DND-41 (cell line): ENCODE measurements around the gene KRCC1.

ENCODE experiments used
- ATAC-seq: fragments of 200-7000 bp; cut with Tn5 transposase; 3 replicates; pipeline ENCODE4 v1.9.1; 2021; ENCODE audit warnings: low read depth; ENCODE audit not compliant: insufficient read depth
- DNase-seq: peaks from one replicate; pipeline ENCODE4 v3.0.0-alpha.2; 2020
- H2AFZ ChIP-seq: 2 replicates; pipeline ENCODE4 v1.6.0; 2012; ENCODE audit warnings: low read depth, low read length
- H3K27ac ChIP-seq: 2 replicates; pipeline ENCODE4 v1.5.1; 2012; ENCODE audit warnings: low read length, inconsistent platforms
- H3K27me3 ChIP-seq: fragments of 200-600 bp; sonication (generic); 2 replicates; pipeline ENCODE4 v1.6.0; 2012; ENCODE audit warnings: low read length, mild to moderate bottlenecking, inconsistent platforms; ENCODE audit not compliant: insufficient read depth, poor library complexity
- H3K36me3 ChIP-seq: 2 replicates; pipeline ENCODE4 v1.5.1; 2012; ENCODE audit warnings: low read length, inconsistent platforms; ENCODE audit not compliant: insufficient read depth
- H3K4me1 ChIP-seq: 2 replicates; pipeline ENCODE4 v1.5.1; 2012; ENCODE audit warnings: mild to moderate bottlenecking, low read length; ENCODE audit not compliant: insufficient read depth
- H3K4me2 ChIP-seq: 2 replicates; pipeline ENCODE4 v1.6.0; 2012; ENCODE audit warnings: mild to moderate bottlenecking, moderate library complexity, low read length, inconsistent platforms; ENCODE audit not compliant: insufficient read depth
- H3K4me3 ChIP-seq, 2 experiments: fragments of 200-600 bp in 1 of 2; shearing (Covaris generic) in 1 of 2; 2 replicates each; pipeline ENCODE4 v1.5.1; 2012 to 2016; ENCODE audit warnings: inconsistent platforms in 2 of 2, low read length in 2 of 2, mild to moderate bottlenecking in 2 of 2, low read depth in 1 of 2, moderate library complexity in 1 of 2
- H3K79me2 ChIP-seq: 2 replicates; pipeline ENCODE4 v1.6.0; 2012; ENCODE audit warnings: low read length, inconsistent platforms; ENCODE audit not compliant: insufficient read depth
- H3K9ac ChIP-seq: 2 replicates; pipeline ENCODE4 v1.6.0; 2012; ENCODE audit warnings: low read depth, mild to moderate bottlenecking, inconsistent platforms, low read length, moderate library complexity
- H3K9me3 ChIP-seq: 2 replicates; pipeline ENCODE4 v1.5.1; 2012; ENCODE audit warnings: low read length, moderate library complexity, mild to moderate bottlenecking, inconsistent platforms; ENCODE audit not compliant: insufficient read depth, severe bottlenecking
- H4K20me1 ChIP-seq: 2 replicates; pipeline ENCODE4 v1.6.0; 2012; ENCODE audit warnings: low read length; ENCODE audit not compliant: insufficient read depth
- CTCF ChIP-seq: IDR thresholded peaks from 2 replicates; pipeline ENCODE4 v1.5.1; 2012; ENCODE audit warnings: borderline replicate concordance, low read length, moderate library complexity, mild to moderate bottlenecking; ENCODE audit not compliant: poor library complexity, severe bottlenecking; ENCODE audit errors: extremely low read depth
- EZH2 ChIP-seq: IDR thresholded peaks from 3 replicates; pipeline ENCODE4 v1.6.1; 2012; ENCODE audit warnings: borderline replicate concordance, low read depth, mild to moderate bottlenecking, moderate library complexity, low read length, inconsistent platforms; ENCODE audit not compliant: severe bottlenecking

KRCC1 gene

GRCh38 chr2:88086401-88086800, 30.8 kb upstream of the KRCC1 start:
- Histone ChIP-seq H2AFZ (no peak overlapping the region), H3K36me3 (no peaks in the 10 kb centered on the region), H3K4me2 (no peak overlapping the region), H3K4me3 (no peak overlapping the region), H3K79me2 (no peaks in the 10 kb centered on the region), H4K20me1 (no peaks in the 10 kb centered on the region), H3K4me1 (no peaks in the 10 kb centered on the region), H3K9ac (no peak overlapping the region), H3K27me3 (no peaks in the 10 kb centered on the region), H3K27ac (no peak overlapping the region), H3K9me3 (no peaks in the 10 kb centered on the region)
- TF ChIP-seq EZH2 (no peak), CTCF (no peak)
- DNase-seq, result no peak
- ATAC-seq, result no peak

- no peaks in the 10 kb centered on the region for H3K36me3 ChIP-seq
- no peak overlapping the region for H2AFZ ChIP-seq
- ATAC-seq (no peak), DNase-seq (no peak)
- H3K27me3 ChIP-seq, result no peaks in the 10 kb centered on the region
- no peaks in the 10 kb centered on the region for H3K9me3 ChIP-seq
- no peak overlapping the region for H3K4me2 ChIP-seq
- no peak overlapping the region for H3K4me3 ChIP-seq
- H3K27ac ChIP-seq, result no peak overlapping the region
- no peak overlapping the region for H3K9ac ChIP-seq
- H3K4me1 ChIP-seq, result no peaks in the 10 kb centered on the region
- TF ChIP-seq CTCF, result no peak
- no peak for TF ChIP-seq EZH2
- no peaks in the 10 kb centered on the region for H3K79me2 ChIP-seq
- H4K20me1 ChIP-seq, result no peaks in the 10 kb centered on the region
These were observed 30.0 kb upstream of the KRCC1 start for GRCh38 chr2:88085602-88086001.

- no peak for ATAC-seq
- Histone ChIP-seq H4K20me1 (no peaks in the 10 kb centered on the region), H3K27me3 (no peaks in the 10 kb centered on the region), H2AFZ (no peak overlapping the region), H3K4me1 (no peaks in the 10 kb centered on the region), H3K9me3 (no peaks in the 10 kb centered on the region), H3K4me2 (no peak overlapping the region), H3K9ac (no peak overlapping the region), H3K79me2 (no peaks in the 10 kb centered on the region), H3K27ac (no peak overlapping the region), H3K4me3 (no peak overlapping the region), H3K36me3 (no peaks in the 10 kb centered on the region)
- DNase-seq, result no peak
- TF ChIP-seq EZH2 (no peak), CTCF (no peak)
These were observed 29.5 kb upstream of the KRCC1 start for GRCh38 chr2:88085099-88085498.

GRCh38 chr2:88082781-88083180, 27.2 kb upstream of the KRCC1 start:
- no peaks in the 10 kb centered on the region for H3K36me3 ChIP-seq
- no peaks in the 10 kb centered on the region for H3K79me2 ChIP-seq
- no peak overlapping the region for H3K4me2 ChIP-seq
- TF ChIP-seq CTCF (no peak), EZH2 (no peak)
- no peaks in the 10 kb centered on the region for H3K4me1 ChIP-seq
- no peak overlapping the region for H3K9ac ChIP-seq
- ATAC-seq, result no peak
- no peak overlapping the region for H3K4me3 ChIP-seq
- no peaks in the 10 kb centered on the region for H3K27me3 ChIP-seq
- H3K9me3 ChIP-seq, result no peaks in the 10 kb centered on the region
- no peak overlapping the region for H2AFZ ChIP-seq
- no peaks in the 10 kb centered on the region for H4K20me1 ChIP-seq
- DNase-seq, result no peak
- no peak overlapping the region for H3K27ac ChIP-seq
